IPS-18c (cell line): ENCODE results near the gene C3.
A peak's percentile ranks its signal among the peaks of the same experiment; 100 is the strongest.

ENCODE experiments used
- H3K4me3 ChIP-seq: 2 replicates; pipeline ENCODE4 v1.7.0; 2013; ENCODE audit warnings: low read depth, mild to moderate bottlenecking, low read length, moderate library complexity; ENCODE audit not compliant: insufficient read depth
- H3K9me3 ChIP-seq: one replicate; pipeline ENCODE4 v1.6.1; 2013; ENCODE audit warnings: mild to moderate bottlenecking, low read length, moderate library complexity; ENCODE audit not compliant: control insufficient read depth, insufficient read depth

The C3 gene

GRCh38 chr19:6721773-6722172, 1.3 kb upstream of the C3 start:
- Histone ChIP-seq H3K9me3 (no peaks in the 10 kb centered on the region), H3K4me3 (no peak overlapping the region)

- H3K9me3 ChIP-seq, result no peaks in the 10 kb centered on the region
- no peak overlapping the region for H3K4me3 ChIP-seq
Measured at GRCh38 chr19:6721138-6721474, 656 bp upstream of the C3 start.

- H3K9me3 ChIP-seq, result no peaks in the 10 kb centered on the region
- H3K4me3 ChIP-seq, result no peak overlapping the region
Measured at GRCh38 chr19:6719992-6720368, 470 bp downstream of the C3 start.

- H3K9me3 ChIP-seq, result no peaks in the 10 kb centered on the region
- no peak overlapping the region for H3K4me3 ChIP-seq
Measured at GRCh38 chr19:6719540-6719861, 949 bp downstream of the C3 start.

GRCh38 chr19:6718741-6719539, 1.5 kb downstream of the C3 start:
- Histone ChIP-seq H3K4me3 (no peak overlapping the region), H3K9me3 (no peaks in the 10 kb centered on the region)

GRCh38 chr19:6718111-6718740, 2.2 kb downstream of the C3 start:
- H3K9me3 ChIP-seq, result no peaks in the 10 kb centered on the region
- peak overlapping the region; percentile 39 for H3K4me3 ChIP-seq

- Histone ChIP-seq H3K9me3 (no peaks in the 10 kb centered on the region), H3K4me3 (peak overlapping the region; percentile 39; the same call in 1 of the 2 replicates)
Measured at GRCh38 chr19:6717441-6717971, 2.9 kb downstream of the C3 start.

- H3K4me3 ChIP-seq, result no peak overlapping the region
- H3K9me3 ChIP-seq, result no peaks in the 10 kb centered on the region
Measured at GRCh38 chr19:6717036-6717435, 3.4 kb downstream of the C3 start.

- Histone ChIP-seq H3K4me3 (no peak overlapping the region), H3K9me3 (no peaks in the 10 kb centered on the region)
Measured at GRCh38 chr19:6716610-6716970, 3.9 kb downstream of the C3 start.

- Histone ChIP-seq H3K9me3 (no peaks in the 10 kb centered on the region), H3K4me3 (no peak overlapping the region)
Measured at GRCh38 chr19:6714749-6715555, 5.5 kb downstream of the C3 start.

- H3K9me3 ChIP-seq, result no peaks in the 10 kb centered on the region
Measured at GRCh38 chr19:6713773-6714692, 6.4 kb downstream of the C3 start.

GRCh38 chr19:6712692-6713670, 7.5 kb downstream of the C3 start:
- Histone ChIP-seq H3K9me3 (no peaks in the 10 kb centered on the region), H3K4me3 (no peak overlapping the region)

More at GRCh38 chr19:6713773-6714692, 6.4 kb downstream of the C3 start:
- H3K4me3 ChIP-seq, result no peak overlapping the region

- H3K9me3 ChIP-seq, result no peaks in the 10 kb centered on the region
Measured at GRCh38 chr19:6712231-6712630, 8.2 kb downstream of the C3 start.

GRCh38 chr19:6711605-6712004, 8.8 kb downstream of the C3 start:
- Histone ChIP-seq H3K4me3 (no peak overlapping the region), H3K9me3 (no peaks in the 10 kb centered on the region)

More at GRCh38 chr19:6712231-6712630, 8.2 kb downstream of the C3 start:
- no peak overlapping the region for H3K4me3 ChIP-seq

GRCh38 chr19:6711078-6711361, 9.4 kb downstream of the C3 start:
- Histone ChIP-seq H3K4me3 (no peak overlapping the region), H3K9me3 (no peaks in the 10 kb centered on the region)
